Measurements from ENCODE around the gene WNT9B.
A peak's percentile ranks its signal among the peaks of the same experiment; 100 is the strongest.

WNT9B gene, protein sequence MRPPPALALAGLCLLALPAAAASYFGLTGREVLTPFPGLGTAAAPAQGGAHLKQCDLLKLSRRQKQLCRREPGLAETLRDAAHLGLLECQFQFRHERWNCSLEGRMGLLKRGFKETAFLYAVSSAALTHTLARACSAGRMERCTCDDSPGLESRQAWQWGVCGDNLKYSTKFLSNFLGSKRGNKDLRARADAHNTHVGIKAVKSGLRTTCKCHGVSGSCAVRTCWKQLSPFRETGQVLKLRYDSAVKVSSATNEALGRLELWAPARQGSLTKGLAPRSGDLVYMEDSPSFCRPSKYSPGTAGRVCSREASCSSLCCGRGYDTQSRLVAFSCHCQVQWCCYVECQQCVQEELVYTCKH

DNA sequence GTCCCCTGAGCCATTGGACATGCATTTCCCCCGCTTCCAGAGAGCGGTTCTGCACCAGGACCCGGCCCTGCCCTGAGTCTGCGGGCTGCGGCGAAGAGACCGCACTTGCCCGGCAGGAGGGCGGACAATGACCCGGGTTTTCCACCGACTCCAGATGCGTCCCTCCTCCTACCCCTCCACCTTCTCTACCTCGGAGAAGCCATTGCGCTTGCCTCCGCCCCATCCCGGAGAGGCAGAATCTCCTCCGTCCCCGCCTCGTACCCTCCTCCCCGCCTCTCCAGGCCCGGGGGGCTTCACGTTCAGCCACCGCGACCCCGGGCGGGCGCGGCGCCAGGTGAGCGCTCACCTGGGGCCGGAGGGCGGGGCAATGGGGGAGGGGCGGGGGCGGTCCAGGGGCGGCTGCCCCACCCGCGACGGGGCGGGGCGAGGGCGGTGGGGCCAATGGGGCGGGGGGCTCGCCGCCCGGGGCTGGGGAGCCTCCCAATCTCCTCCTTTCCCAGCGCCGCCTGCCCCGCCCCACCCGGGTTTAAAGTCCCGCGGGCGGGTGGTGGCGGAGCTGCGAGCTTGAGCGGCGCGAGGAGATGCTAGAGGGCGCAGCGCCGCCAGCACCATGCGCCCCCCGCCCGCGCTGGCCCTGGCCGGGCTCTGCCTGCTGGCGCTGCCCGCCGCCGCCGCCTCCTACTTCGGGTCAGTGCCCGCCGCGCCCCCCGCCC, at the start of gene WNT9B:
WNT9B (plus strand) TSS at position 555 of the 713 bp plus-strand sequence; CDS start at position 611, 56 bp downstream.
- no peak for DNase-seq (ENCODE audit: low read depth in 3 of 3)

DNA sequence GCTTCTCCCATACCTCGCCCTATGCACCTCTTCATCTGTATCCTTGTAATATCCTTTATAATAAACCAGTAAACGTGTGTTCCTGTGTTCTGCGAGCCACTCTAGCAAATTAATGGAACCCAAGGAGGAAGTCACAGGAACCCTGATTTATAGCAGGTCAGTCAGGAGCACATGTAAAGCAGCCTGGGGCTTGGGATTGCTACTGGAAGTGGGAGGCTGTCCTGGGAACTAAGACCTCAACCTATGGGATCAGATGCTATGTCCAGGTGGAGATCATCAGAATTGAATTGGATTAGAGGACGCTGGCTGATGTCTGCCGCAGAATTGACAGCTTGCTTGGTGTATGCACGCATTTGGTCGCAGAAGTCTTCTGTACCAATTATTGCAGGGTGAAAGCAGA, 48.6 kb upstream of the WNT9B start:
- DNase-seq (ENCODE audit: low read depth in 3 of 3), result no peak

DNA sequence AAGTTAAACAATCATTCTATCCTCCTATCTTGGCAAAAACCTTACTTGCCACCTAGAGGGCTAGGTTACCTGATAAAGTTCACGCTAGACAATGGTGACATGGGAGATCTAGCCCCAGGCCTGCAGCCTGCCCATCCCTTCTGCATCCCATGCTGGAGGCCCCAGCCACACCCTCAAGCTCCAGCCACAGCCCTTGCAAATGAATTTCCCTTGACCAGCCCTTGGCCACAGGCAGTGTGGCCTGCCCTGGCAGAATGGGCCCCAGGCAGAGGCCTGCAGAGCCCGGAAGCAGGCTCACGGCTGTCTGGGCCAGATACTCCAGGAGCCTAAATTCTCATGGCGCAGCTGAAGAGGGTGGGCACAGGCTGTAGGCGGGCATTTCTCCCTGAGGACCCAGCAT, 47.8 kb upstream of the WNT9B start:
- no peak for DNase-seq (ENCODE audit: low read depth in 3 of 3)

DNA sequence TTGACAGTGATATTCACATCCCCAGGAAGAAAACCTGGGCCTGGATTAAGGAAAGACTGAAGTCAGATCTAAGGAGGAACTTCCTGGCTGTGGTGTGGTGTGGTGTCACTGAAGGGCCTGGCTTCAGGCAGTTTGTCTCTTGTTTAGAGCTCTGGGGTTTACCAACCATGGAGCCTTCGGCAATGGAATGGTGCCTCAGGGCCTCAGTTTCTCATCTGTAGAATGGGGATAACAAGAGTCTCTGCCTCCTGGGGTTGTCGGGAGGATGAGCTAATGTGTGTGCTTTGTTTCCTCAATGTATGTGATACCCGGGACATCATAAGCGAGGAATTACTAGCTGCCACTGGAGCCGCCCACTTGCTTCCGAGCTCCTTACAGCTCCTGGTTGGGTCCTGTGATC, 45.6 kb upstream of the WNT9B start:
- no peak for DNase-seq (ENCODE audit: low read depth in 3 of 3)

DNA sequence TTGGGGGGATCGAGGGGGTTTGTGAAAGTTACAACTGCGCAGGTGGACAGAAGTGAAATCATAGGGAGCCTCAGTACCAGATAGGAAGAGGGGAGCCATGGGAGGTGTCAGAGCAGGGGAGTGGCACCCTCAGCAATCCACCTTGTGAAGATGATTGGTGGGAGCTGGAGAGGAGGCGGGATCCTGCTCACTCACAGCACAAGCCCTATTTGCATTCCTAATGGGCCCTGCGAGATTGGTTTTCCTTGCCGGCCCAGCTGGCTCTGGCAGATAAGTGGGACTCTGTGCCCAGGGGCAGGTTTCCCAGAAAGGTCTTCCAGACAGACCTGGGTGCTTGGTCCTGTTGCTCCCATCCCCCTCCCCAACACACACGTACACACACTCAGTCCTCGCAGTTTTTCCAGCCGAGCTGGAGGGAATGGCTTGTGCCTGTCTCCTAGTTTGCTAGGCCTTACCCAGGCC, 42.2 kb upstream of the WNT9B start:
- no peak for DNase-seq (ENCODE audit: low read depth in 3 of 3)

DNA sequence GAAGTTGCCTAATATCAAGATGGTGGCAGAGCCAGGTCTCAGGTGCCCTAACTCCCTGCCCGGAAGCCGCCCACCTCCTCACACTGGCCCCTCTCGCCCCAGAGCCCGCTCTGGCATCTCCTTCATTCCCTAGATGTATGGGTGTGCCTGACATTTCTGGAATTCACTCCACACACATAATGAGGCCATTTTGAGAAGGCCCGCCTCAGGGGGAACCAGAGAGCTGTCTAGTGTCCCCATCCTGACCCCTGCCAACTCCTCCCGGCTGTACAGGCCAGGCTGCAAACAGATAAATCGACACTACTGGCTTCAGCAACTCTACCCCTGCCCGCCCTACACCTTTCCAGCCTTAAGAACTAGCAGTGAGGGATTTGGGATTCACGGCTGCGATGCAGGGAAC, 40.5 kb upstream of the WNT9B start:
- no peak for DNase-seq (ENCODE audit: low read depth in 3 of 3)

DNA sequence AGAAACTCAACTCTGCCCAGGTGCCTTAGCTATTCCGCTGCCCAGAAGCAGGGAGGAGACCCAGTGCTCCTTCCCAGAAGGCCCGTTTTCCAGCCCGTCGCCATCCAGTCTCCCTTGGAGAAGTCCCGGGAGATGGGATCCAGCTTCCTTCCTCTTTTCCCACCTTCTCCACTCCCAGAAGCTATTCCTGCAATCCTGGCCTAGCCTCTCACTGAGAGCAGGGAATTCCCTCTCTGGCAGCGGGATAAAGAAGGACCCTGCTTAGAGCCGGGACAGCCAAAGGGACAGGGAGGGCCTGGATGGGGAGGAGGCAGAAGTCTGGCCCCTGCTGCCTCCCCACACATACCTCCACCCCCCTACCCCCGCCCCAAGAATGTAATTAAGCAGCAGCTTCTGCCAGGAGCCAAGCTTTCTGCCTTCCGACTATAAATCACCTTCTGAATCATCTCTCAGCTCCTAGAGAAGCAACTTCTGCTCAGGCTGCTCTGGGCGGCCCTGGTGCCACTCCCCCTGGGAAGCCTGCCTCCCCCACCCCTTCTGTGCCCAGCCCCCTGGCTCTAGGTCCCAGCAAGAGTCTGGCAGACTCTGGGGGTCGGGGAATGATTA, 39.3 kb upstream of the WNT9B start:
- no peak for DNase-seq (ENCODE audit: low read depth in 3 of 3)

DNA sequence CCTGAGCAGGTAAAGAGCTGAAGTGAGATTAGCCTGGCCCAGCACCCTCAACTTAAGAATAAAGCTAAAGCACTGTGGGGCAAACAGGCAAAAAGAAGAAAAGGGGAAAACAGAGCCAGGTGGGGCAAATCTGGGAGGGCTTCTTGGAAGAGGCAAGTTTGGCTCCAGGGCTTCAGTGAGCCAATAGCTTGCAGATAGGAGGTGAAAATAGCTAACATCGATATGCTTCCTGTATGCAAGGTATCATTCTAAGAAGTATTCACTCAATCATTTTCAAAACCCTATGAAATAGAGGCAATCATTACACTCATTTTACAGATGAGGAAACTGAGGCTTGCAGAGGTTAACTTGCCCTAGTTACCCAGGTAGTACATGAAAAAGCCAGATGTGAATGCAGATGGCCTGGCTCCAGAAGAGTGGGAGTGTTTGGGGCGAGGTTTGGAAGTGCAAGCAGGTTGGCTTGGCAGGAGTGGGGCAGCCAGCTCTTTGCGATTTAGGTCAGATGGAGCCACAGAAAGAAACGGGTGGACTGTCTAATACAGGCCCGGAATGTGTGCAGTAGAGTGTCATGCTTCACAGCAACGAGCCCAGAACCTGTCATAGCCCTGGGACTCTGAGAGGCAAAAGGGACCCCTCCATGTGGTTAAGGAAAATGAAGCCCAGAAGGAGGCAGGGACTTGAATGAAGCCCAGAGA, 38.6 kb upstream of the WNT9B start:
- DNase-seq (ENCODE audit: low read depth in 3 of 3), result no peak

DNA sequence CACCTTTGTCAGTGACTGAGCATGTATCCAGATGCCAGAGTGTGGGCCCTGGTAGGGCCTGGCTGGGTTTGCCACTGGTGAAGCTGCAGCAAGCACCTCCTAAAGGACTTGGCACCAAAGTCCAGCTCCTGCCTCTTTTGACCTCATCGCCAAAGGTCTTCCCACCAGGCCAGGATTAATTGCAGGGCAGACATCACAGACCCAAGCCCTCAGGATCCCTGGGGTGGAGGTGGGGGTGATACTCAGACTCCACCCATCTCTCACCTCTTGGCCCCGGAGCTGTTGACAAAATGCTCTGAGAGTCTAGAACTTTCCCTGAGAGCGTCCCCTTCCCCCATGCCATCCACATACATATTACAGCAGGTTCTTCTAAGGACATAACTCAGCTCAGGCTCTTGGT, 37.5 kb upstream of the WNT9B start:
- no peak for DNase-seq (ENCODE audit: low read depth in 3 of 3)

DNA sequence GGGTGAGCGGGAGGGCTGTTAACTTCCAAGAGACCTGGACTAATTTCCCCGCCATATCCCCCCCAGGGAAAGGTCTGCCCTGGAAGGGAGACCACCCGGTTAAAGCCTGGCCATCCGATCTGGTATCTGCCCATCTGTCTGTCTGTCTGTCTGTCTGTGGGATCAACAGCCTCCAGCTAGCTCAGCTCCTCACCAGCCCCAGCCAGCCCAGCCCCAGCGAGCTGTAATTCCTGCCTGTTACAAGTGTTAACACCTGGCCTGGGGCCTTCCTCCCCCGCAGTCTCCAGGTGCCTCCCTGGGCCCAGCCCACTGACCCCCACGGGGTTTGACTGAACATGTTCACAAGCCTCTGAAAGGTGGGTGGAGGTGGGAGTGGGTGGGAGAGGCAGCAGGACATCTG, 36.9 kb upstream of the WNT9B start:
- DNase-seq (ENCODE audit: low read depth in 3 of 3), result no peak

DNA sequence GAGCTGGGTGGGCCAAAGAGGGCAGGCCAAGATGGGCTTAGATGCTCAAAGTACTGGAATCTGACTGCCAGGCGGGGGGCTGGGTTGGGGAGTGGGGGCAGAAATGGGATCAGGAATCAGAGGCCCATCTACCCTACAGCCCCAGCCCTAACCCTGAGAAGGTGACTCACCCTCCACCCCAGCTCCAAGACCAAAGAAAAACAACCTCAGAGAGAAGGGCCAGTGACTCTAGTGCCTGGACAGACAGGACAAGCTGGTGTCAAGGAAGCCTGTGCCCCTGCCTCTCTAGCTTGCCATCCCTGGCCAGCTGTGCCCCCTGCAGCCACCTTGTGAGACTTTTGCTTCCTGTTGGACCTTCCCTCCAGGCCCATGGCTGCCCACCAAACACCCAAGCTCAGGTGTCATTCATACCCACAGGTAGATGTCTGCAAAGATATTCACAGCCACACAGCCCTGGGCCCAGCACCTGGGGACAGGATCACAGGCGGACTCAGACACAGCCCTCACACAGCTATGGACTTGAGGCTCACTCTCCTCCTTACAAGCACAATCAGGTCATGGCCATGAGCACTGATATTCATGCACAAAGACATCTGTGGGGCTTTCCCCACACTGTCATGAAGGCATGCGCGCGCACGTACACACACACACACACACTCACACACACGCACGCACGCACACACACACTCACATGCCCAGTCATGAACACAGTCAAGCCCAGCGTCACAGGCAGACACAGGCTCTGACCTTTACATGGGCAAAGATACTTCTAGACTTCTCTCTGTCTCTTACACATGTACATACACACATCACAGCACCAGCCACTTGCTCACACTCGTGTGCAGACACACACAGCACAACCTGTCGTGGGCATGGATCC, 35.7 kb upstream of the WNT9B start:
- DNase-seq (ENCODE audit: low read depth in 3 of 3), result no peak

DNA sequence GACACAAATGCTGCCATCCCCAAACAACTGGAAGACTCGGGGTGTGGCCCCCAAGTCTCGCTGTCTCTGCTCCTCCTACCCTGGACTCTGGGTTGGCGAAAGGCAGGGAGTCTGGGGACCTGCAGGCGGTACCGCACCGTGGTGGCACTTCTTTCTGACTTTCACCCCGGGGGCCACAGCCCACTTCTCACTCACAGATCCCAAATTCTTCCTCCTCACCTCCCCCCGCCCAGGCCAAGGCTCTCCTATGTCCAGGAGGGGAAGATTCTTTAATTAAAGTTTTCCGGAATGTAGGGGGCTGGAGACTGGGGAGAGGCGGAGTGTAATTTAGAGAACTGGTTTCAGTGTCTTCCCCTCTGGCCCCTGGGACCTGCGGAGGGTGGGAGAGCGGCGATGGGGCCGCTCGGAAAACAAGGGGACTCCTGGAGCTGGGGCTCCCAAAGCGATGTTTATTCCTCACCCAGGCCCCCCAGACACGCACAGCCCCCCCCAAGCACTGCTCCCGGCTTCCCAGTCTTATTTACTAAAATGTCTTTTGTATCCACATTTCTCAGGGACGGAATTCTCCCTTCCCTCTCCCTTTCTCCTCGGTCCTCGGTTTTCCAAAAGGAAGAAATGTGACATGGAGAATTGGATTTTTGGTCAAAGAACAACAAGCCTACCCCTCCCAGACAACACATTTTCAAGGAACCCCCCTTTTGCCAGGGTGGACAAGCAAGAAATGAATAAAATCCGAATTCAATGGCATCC, 34.1 kb upstream of the WNT9B start:
- DNase-seq (ENCODE audit: low read depth in 3 of 3), result no peak

DNA sequence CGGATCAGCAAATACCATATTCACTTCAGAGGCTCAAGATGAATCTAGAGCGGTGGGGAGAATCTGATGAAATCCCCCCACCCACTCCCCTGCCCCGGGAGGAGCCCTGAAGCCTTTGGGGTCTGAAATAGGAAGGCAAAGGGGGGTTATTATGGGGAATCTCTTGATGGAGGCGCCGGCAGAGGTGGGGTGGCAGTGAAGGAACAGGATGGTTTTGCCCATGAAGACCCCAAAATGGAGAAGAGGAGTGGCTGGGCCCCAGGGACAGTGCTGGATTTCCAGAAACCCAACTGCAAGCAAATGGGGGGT, 33.5 kb upstream of the WNT9B start:
- DNase-seq (ENCODE audit: low read depth in 3 of 3), result no peak

DNA sequence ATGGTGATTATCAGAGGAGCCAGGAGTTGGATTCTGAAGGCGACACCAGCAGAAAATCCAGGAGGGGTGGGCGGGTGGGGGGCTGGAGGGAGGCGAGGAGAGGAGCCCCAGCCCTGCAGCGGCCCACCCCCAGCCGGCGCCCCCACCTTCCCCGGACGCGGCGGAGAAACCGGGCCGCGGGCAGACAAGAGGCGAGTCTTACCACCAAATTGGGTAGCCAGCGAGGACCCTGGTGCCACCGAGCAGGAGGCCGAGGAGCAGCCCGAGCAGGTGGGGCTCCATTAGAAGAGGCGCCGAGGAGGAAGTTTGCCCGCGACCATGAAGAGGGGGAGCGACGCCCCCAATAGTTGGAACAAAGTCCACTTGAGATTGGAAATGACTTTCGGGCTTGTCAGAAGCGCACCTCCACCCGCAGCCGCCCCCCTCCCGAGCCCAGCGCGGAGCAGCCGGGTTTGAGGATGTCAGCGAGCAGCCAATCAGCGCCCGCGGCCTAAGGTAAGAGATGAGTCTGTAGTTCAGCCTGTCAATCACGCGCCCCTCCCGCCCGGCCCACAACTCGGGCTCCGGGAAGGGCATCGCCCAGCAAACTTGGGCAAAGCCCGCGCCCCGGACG, 33.0 kb upstream of the WNT9B start, which contains the start of gene WNT3:
WNT3 (minus strand) TSS at position 377 of the 613 bp plus-strand sequence; CDS start at position 282, 95 bp downstream.
- peak; percentile 26 to 38 (median 32) for DNase-seq (ENCODE audit: low read depth in 3 of 3)

DNA sequence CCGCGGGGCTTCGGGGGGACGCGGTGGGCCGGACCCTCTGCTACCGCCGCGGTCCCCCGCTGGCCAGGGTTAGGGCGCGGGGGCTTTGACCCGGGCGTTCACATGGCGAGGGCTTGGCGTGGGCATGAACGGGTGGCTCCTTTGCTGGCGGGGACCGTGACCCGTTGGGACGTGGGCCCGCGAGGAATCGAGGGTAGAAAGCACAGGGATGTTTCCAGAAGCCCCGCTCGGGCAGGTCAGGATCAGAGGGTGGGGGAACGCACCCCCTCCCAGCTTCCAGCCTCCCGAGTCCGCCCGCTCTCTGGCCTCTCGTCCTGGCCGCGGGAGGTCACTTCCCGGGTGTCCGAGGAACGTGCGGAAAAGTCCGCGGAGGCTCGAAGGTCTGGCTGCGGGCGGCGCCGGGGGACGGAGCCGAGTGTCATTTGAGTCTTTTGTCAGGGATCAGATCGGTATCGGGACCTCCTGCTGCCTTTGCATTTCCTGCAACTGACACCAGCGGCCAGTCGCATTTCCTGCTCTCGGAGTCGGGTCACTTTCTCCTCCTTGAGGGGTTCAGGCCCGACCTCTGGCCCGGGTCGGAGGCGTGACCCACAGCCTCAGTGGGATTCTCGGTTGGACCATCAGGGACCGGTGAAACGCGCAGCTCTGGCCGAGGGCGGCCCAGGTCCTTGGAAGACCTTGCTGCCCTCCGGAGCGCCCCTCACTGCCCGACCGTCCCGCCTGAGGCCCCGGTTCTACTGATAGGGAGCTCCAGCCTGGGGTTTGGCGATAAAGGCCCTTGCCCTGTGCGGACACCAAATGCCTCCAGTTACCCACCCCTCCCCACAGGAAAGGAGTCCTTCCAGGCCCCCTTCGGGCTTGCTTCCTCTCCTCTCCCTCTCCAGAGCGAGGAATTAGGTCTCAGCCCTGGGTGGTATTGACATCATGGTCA, 32.2 kb upstream of the WNT9B start:
- no peak for DNase-seq (ENCODE audit: low read depth in 3 of 3)

DNA sequence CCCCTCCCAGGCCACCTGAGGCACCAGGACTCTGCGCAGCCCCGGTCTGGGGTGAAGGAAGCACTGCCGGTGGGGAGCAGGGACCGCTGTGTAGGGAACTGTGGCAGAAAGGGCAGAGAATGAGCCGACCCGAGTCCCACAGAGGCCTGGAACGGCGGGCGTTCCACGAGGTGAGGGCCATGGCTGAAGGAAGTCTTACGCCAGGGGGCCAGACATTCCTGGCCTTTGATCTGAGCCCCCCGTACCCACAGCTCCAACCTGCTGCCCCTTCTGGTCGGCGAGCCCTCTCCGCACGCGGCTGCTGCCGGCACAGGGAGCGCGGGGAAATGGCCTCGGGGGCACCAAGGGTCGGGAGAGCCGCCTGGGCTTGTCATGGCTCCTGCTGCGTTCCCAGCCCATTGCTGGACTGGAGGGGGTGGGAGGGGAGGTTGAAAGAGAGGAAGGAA, 31.5 kb upstream of the WNT9B start:
- DNase-seq (ENCODE audit: low read depth in 3 of 3), result no peak

DNA sequence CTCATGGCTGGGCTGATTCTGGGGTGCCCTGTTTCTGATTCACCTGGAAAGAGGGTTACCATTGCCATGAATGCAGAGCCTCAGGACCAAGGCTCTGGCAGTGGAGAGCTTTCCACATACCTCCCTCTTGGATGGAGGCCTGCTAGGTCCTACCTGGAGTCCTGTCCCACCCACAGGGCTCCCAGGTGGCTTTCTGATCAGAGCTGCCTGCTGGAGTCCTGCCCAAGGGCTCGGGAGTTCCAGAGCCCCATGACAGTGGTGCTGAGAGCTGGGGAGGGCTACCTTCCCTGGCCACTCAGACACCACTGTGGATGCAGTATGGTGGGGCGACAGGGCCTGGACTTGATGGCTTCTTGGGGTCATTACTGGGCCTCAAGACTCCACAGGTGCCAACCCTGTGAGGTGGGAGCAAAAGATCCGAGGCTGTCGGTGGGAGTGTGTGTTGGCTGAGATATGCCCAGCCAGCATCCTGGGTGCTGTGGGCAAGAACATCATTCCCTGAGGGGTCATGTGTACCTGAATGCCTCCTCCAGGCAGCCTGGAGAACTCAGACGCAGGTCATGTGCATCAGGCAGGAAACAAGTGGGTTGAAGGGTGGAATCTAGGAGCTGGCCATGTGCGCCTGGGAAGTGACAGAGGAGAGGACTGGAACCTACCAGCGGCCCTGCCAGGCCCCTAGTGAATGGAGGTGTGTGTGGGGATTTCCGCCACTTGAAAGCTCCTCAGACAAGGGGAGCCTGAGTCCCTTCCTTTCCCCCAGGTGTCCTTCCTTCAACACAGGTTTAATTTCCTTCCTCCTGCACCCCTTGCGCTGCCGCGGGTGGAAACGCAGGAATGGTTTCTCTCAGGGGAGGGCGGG, 30.6 kb upstream of the WNT9B start:
- DNase-seq (ENCODE audit: low read depth in 3 of 3), result no peak
